Measurements from ENCODE around the gene GRHL3. TPM values are rescaled to one million over a fixed set of nuclear protein-coding genes. Genes with fewer than 3 reads are reported as not detected.

Gene GRHL3
- total and polyA plus RNA-seq, 2 donors (not counting 3 experiments of a cell fraction or from before 2014, with no cell fraction given), result not detected

GRCh38 chr1:24386241-24386640, 67.1 kb downstream of the GRHL3 start:
- Histone ChIP-seq H4K20me1 (replicated peaks; ENCODE audit: control insufficient read depth, extremely low read depth, insufficient read depth, low read length) (no peaks in the 10 kb centered on the region), H3K9me1 (replicated peaks; ENCODE audit: control insufficient read depth, extremely low read depth, insufficient read depth, low read length) (no peaks in the 10 kb centered on the region), H3K27me3 (ENCODE audit: control insufficient read depth in 2 of 2, insufficient read depth in 2 of 2, low read length in 2 of 2) (no peaks in the 10 kb centered on the region), H3K9ac (replicated peaks; ENCODE audit: extremely low read depth, insufficient read depth, low read length) (no peak overlapping the region), H3K27ac (ENCODE audit: insufficient read depth, low read depth, low read length) (no peak overlapping the region), H3K4me1 (ENCODE audit: control insufficient read depth, extremely low read depth, insufficient read depth, low read length) (peaks cover 26% of the 10 kb centered on the region), H3K4me3 (replicated peaks in 1 of 3; ENCODE audit: insufficient read depth in 1 of 3, low read depth in 1 of 3, low read length in 3 of 3) (no peak overlapping the region), H3K79me2 (ENCODE audit: control insufficient read depth, insufficient read depth, low read length) (no peaks in the 10 kb centered on the region), H3K9me3 (replicated peaks; ENCODE audit: control insufficient read depth, insufficient read depth, low read length) (no peaks in the 10 kb centered on the region), H3K4me2 (ENCODE audit: insufficient read depth, low read length) (no peak overlapping the region), H2AFZ (ENCODE audit: low read depth, low read length) (no peak overlapping the region), H3K36me3 (ENCODE audit: control insufficient read depth in 2 of 2, extremely low read depth in 1 of 2, insufficient read depth in 2 of 2, low read length in 2 of 2) (no peaks in the 10 kb centered on the region)
- ChIA-PET POLR2A (no interaction called here), CTCF (interaction anchor here (1.0 to 8.2 kb wide), 2 partner anchors 13 to 187 kb away, joined by 3 to 132 read pairs; no protein-coding TSS in a partner anchor)
- TF ChIP-seq FOS (IDR thresholded peaks at IDR 0.05; ENCODE audit: borderline replicate concordance, insufficient read depth, low read length), result no peak
- no peak for FAIRE-seq
- BruUV-seq (replicated peaks), result no TSS peak
- intact Hi-C loops (cut with micrococcal nuclease), result no loop called here
- DNase-seq (ENCODE audit: low read depth, low spot score), result no peak
- dilution Hi-C loops (cut with MboI; ENCODE audit: extremely low pct_ligation_motif_present, low sequenced_read_pairs), result no loop called here

- dilution Hi-C loops (cut with MboI; ENCODE audit: extremely low pct_ligation_motif_present, low sequenced_read_pairs) (no loop called here), intact Hi-C loops (cut with micrococcal nuclease) (no loop called here)
- H3K79me2 ChIP-seq (ENCODE audit: control insufficient read depth, insufficient read depth, low read length), result no peaks in the 10 kb centered on the region
- BruUV-seq (replicated peaks), result no TSS peak
- no peak overlapping the region for H3K4me2 ChIP-seq (ENCODE audit: insufficient read depth, low read length)
- TF ChIP-seq POLR2A (IDR thresholded peaks at IDR 0.05; ENCODE audit: low read depth, low read length), result no peak
- TF ChIP-seq MYC (IDR thresholded peaks at IDR 0.05; ENCODE audit: low read depth, low read length), result no peak
- no peak for TF ChIP-seq MAX (IDR thresholded peaks at IDR 0.05; ENCODE audit: insufficient read depth, insufficient read length)
- no peak for TF ChIP-seq EZH2 (IDR thresholded peaks at IDR 0.05; ENCODE audit: borderline replicate concordance, low read depth, low read length, severe bottlenecking)
- no peak for TF ChIP-seq POLR2AphosphoS5 (IDR thresholded peaks at IDR 0.05; ENCODE audit: insufficient read depth, low read depth, low read length)
- no peak for TF ChIP-seq CTCF (IDR thresholded peaks at IDR 0.05; ENCODE audit: extremely low read depth in 1 of 2, insufficient read depth in 1 of 2, low read depth in 1 of 2, low read length in 2 of 2)
- no peak for TF ChIP-seq FOS (IDR thresholded peaks at IDR 0.05; ENCODE audit: borderline replicate concordance, insufficient read depth, low read length)
- no peak for TF ChIP-seq JUN (IDR thresholded peaks at IDR 0.05; ENCODE audit: borderline replicate concordance, insufficient read depth, insufficient read length, low read depth)
- TF ChIP-seq GATA2 (IDR thresholded peaks at IDR 0.05; ENCODE audit: insufficient read depth, insufficient read length, low read depth, low read length), result no peak
- POLR2A ChIA-PET, result no interaction called here
- no peaks in the 10 kb centered on the region for H3K36me3 ChIP-seq (ENCODE audit: control insufficient read depth in 2 of 2, extremely low read depth in 1 of 2, insufficient read depth in 2 of 2, low read length in 2 of 2)
- CTCF ChIA-PET, result interaction anchor here (1.2 to 8.2 kb wide), 2 partner anchors 182 to 187 kb away, joined by 3 to 132 read pairs; no protein-coding TSS in a partner anchor
- FAIRE-seq (no peak), DNase-seq (ENCODE audit: low read depth, low spot score) (no peak)
- no peaks in the 10 kb centered on the region for H3K9me3 ChIP-seq (replicated peaks; ENCODE audit: control insufficient read depth, insufficient read depth, low read length)
- H3K27me3 ChIP-seq (ENCODE audit: control insufficient read depth in 2 of 2, insufficient read depth in 2 of 2, low read length in 2 of 2), result no peaks in the 10 kb centered on the region
- no peaks in the 10 kb centered on the region for H4K20me1 ChIP-seq (replicated peaks; ENCODE audit: control insufficient read depth, extremely low read depth, insufficient read depth, low read length)
- no peaks in the 10 kb centered on the region for H3K9me1 ChIP-seq (replicated peaks; ENCODE audit: control insufficient read depth, extremely low read depth, insufficient read depth, low read length)
- H3K27ac ChIP-seq (ENCODE audit: insufficient read depth, low read depth, low read length), result no peak overlapping the region
- no peak overlapping the region for H3K4me3 ChIP-seq (replicated peaks in 1 of 3; ENCODE audit: insufficient read depth in 1 of 3, low read depth in 1 of 3, low read length in 3 of 3)
- H3K4me1 ChIP-seq (ENCODE audit: control insufficient read depth, extremely low read depth, insufficient read depth, low read length), result peaks cover 33% of the 10 kb centered on the region
- H3K9ac ChIP-seq (replicated peaks; ENCODE audit: extremely low read depth, insufficient read depth, low read length), result no peak overlapping the region
- no peak overlapping the region for H2AFZ ChIP-seq (ENCODE audit: low read depth, low read length)
Observed at GRCh38 chr1:24386931-24387330, 67.8 kb downstream of the GRHL3 start.
